Mesendoderm (in vitro differentiated cells): Measurements from ENCODE around the gene OR52E5.

ENCODE experiments used
- DNase-seq: peaks from one replicate; pipeline ENCODE4 v3.0.0; 2013
- H2AK5ac ChIP-seq: 2 replicates; pipeline ENCODE4 v1.6.1; 2013; ENCODE audit warnings: low read length, inconsistent platforms
- H2BK120ac ChIP-seq: 2 replicates; pipeline ENCODE4 v1.6.1; 2013; ENCODE audit warnings: low read depth, mild to moderate bottlenecking, low read length, moderate library complexity, mixed read lengths
- H2BK15ac ChIP-seq: replicated peaks from 2 replicates; pipeline ENCODE4 v1.6.1; 2013; ENCODE audit warnings: low read depth, mild to moderate bottlenecking, moderate library complexity
- H2BK5ac ChIP-seq: 2 replicates; pipeline ENCODE4 v1.6.1; 2013; ENCODE audit warnings: low read length, inconsistent platforms
- H3K18ac ChIP-seq: 2 replicates; pipeline ENCODE4 v1.6.1; 2013; ENCODE audit warnings: mild to moderate bottlenecking, low read length, mixed read lengths
- H3K23ac ChIP-seq: one replicate; pipeline ENCODE4 v1.6.1; 2013; ENCODE audit warnings: low read length
- H3K27ac ChIP-seq: 2 replicates; pipeline ENCODE4 v1.5.1; 2013; ENCODE audit warnings: low read depth, mild to moderate bottlenecking, inconsistent platforms, low read length, moderate library complexity
- H3K27me3 ChIP-seq: 2 replicates; pipeline ENCODE4 v1.6.1; 2013; ENCODE audit warnings: low read length, control low read depth, mild to moderate bottlenecking, inconsistent platforms; ENCODE audit not compliant: insufficient read depth, poor library complexity
- H3K36me3 ChIP-seq: 2 replicates; pipeline ENCODE4 v1.6.1; 2013; ENCODE audit warnings: low read length, inconsistent platforms; ENCODE audit not compliant: control insufficient read depth, insufficient read depth
- H3K4ac ChIP-seq: one replicate; pipeline ENCODE4 v1.6.1; 2013; ENCODE audit warnings: low read depth, mild to moderate bottlenecking, low read length, moderate library complexity
- H3K4me1 ChIP-seq: 2 replicates; pipeline ENCODE4 v1.6.1; 2013; ENCODE audit warnings: low read depth, low read length, inconsistent platforms; ENCODE audit not compliant: control insufficient read depth
- H3K4me2 ChIP-seq: 2 replicates; pipeline ENCODE4 v1.6.1; 2013; ENCODE audit warnings: low read length
- H3K4me3 ChIP-seq: 2 replicates; pipeline ENCODE4 v1.5.1; 2013; ENCODE audit warnings: mild to moderate bottlenecking, low read length
- H3K56ac ChIP-seq: one replicate; pipeline ENCODE4 v1.6.1; 2013; ENCODE audit warnings: low read length
- H3K79me1 ChIP-seq: 2 replicates; pipeline ENCODE4 v1.6.1; 2013; ENCODE audit warnings: low read length, inconsistent platforms
- H3K79me2 ChIP-seq: 2 replicates; pipeline ENCODE4 v1.6.1; 2013; ENCODE audit warnings: mild to moderate bottlenecking, low read length; ENCODE audit not compliant: control insufficient read depth, insufficient read depth
- H3K9ac ChIP-seq: 2 replicates; pipeline ENCODE4 v1.6.1; 2013; ENCODE audit warnings: low read length, inconsistent platforms
- H4K5ac ChIP-seq: one replicate; pipeline ENCODE4 v1.6.1; 2013; ENCODE audit warnings: low read length
- H4K8ac ChIP-seq: one replicate; pipeline ENCODE4 v1.6.1; 2013; ENCODE audit warnings: low read depth, mild to moderate bottlenecking, control low read depth, low read length, moderate library complexity
- WGBS: extraction: QIAGEN DNeasy Blood & Tissue Kit; methylation state at CpG from one replicate; pipeline ENCODE4 v1.1.7; 2013; ENCODE audit warnings: low lambda C conversion rate, missing lambda C conversion rate; ENCODE audit not compliant: insufficient coverage; ENCODE audit errors: extremely low coverage; 5-methylcytosine and 5-hydroxymethylcytosine counted together

OR52E5 gene

DNA sequence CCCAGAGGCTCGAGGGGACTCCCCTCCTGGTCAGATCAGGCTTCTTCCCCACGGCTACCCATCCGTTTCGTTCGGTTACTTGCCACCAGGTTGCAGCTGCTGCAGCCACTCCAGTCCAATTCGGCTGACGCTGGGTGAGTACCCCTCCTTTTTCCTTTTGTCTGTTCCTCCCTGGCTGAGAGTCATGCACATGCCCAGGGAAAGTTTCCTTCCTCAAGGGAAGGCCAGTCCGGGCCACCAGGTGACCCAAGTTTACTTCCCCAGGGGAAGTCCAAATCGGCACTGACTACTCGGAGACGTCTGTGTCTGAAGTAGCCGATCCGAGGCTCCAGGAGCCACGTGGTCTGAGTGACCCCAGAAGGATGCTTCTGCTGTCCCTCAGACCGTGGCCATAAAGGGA lies 35.8 kb downstream of the OR52E5 start:
- H3K4me1 ChIP-seq = no peaks in the 10 kb centered on the region
- H2BK15ac ChIP-seq = no peak overlapping the region
- H3K56ac ChIP-seq = no peak overlapping the region
- H3K27me3 ChIP-seq = no peaks in the 10 kb centered on the region
- DNase-seq = no peak
- H3K36me3 ChIP-seq = no peaks in the 10 kb centered on the region
- H3K4me3 ChIP-seq = no peak overlapping the region
- H3K9ac ChIP-seq = no peak overlapping the region
- H3K79me2 ChIP-seq = no peaks in the 10 kb centered on the region
- no peaks in the 10 kb centered on the region for H3K79me1 ChIP-seq
- no peak overlapping the region for H3K27ac ChIP-seq
- no CpG with 5 or more reads among the region's 15 CpGs for WGBS
- H2AK5ac ChIP-seq = no peak overlapping the region
- H3K4ac ChIP-seq = no peak overlapping the region
- H3K23ac ChIP-seq = no peak overlapping the region
- H3K18ac ChIP-seq = no peak overlapping the region
- no peak overlapping the region for H2BK5ac ChIP-seq
- no peak overlapping the region for H4K8ac ChIP-seq
- no peak overlapping the region for H4K5ac ChIP-seq
- no peak overlapping the region for H2BK120ac ChIP-seq
- H3K4me2 ChIP-seq = no peak overlapping the region

DNA sequence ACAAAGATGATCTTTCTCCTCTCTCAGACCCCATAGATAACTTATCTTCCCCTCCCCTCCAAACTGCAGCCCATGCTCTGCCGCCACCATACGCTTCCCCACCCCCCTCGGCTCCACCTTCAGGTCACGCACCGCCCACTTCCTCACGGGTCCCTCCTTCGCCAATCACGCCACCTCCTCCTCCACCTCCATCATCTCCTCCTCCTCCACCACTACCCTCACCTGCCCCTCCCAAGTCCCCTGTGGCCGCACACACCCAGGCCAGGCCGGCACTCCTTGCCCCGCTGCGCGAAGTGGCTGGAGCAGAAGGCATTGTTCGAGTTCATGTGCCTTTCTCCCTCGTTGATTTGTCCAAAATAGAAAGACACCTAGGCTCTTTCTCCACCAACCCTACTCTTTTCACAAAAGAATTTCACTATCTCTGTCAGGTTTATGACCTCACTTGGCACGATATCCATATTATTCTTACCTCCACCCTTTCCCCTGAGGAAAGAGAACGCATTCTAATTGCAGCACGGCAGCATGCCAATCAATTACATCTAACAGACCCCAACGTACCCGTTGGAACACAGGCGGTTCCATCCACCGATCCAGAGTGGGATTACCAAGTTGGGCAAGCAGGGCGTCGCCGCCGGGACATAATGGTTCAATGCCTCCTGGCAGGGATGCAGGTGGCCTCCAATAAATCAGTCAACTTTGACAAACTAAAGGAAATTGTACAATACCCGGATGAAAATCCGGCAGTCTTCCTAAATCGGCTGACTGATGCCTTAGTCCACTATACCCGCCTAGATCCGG lies 36.8 kb downstream of the OR52E5 start:
- Histone ChIP-seq H4K5ac (no peak overlapping the region), H3K79me2 (no peaks in the 10 kb centered on the region), H2BK15ac (no peak overlapping the region), H3K4me3 (no peak overlapping the region), H2AK5ac (no peak overlapping the region), H3K36me3 (no peaks in the 10 kb centered on the region), H2BK5ac (no peak overlapping the region), H3K9ac (no peak overlapping the region), H3K4me1 (no peaks in the 10 kb centered on the region), H4K8ac (no peak overlapping the region), H3K4ac (no peak overlapping the region), H3K18ac (no peak overlapping the region), H3K27ac (no peak overlapping the region), H3K56ac (no peak overlapping the region), H2BK120ac (no peak overlapping the region), H3K4me2 (no peak overlapping the region), H3K27me3 (no peaks in the 10 kb centered on the region), H3K79me1 (no peaks in the 10 kb centered on the region), H3K23ac (no peak overlapping the region)
- DNase-seq = no peak
- WGBS = no CpG with 5 or more reads among the region's 31 CpGs

DNA sequence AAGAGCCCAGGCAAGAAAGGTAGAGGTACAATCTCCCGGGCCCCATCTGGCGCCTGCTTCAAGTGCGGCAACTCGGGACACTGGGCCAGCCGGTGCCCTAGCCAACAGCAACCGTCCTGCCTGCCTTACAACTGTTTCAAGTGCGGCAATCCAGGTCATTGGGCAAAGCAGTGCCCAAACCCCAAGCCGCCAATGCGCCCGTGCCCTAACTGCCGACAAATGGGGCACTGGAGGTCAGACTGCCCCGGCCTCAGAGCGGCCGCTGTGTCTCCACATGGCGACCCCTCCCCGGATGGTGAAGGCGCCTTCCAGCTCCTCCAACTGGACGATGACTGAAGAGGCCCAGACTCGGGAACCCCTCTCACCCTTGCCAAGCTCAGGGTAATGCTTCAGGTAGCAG lies 37.6 kb downstream of the OR52E5 start:
- no peak overlapping the region for H3K9ac ChIP-seq
- no peak overlapping the region for H2BK5ac ChIP-seq
- H3K4me2 ChIP-seq = no peak overlapping the region
- H2BK120ac ChIP-seq = no peak overlapping the region
- H3K4me3 ChIP-seq = no peak overlapping the region
- H2AK5ac ChIP-seq = no peak overlapping the region
- no peaks in the 10 kb centered on the region for H3K27me3 ChIP-seq
- H4K8ac ChIP-seq = no peak overlapping the region
- H2BK15ac ChIP-seq = no peak overlapping the region
- H3K79me2 ChIP-seq = no peaks in the 10 kb centered on the region
- no peak overlapping the region for H3K4ac ChIP-seq
- no peak overlapping the region for H3K23ac ChIP-seq
- no peaks in the 10 kb centered on the region for H3K4me1 ChIP-seq
- H4K5ac ChIP-seq = no peak overlapping the region
- no peak overlapping the region for H3K27ac ChIP-seq
- H3K36me3 ChIP-seq = no peaks in the 10 kb centered on the region
- no peaks in the 10 kb centered on the region for H3K79me1 ChIP-seq
- no peak for DNase-seq
- no peak overlapping the region for H3K18ac ChIP-seq
- WGBS = no CpG with 5 or more reads among the region's 19 CpGs
- H3K56ac ChIP-seq = no peak overlapping the region

DNA sequence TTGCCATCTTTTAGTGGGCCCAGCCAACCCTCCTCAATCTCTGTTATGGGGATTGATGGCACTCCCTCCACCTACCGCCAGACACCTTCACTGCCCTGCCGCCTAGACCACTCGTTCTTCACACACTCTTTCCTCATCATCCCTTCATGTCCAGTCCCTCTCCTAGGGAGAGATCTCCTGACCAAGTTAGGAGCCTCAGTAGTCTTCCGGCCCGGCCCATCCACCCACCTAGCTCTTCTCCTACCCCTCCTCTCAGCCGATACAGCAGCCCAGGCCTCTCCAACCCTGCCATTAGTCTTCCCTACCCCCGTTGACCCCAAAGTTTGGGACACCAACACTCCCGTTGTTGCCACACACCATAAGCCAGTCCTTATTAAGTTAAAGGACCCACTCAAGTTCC lies 38.1 kb downstream of the OR52E5 start:
- Histone ChIP-seq H3K27me3 (no peaks in the 10 kb centered on the region), H2BK15ac (no peak overlapping the region), H3K27ac (no peak overlapping the region), H3K4me3 (no peak overlapping the region), H3K4ac (no peak overlapping the region), H3K23ac (no peak overlapping the region), H2BK120ac (no peak overlapping the region), H3K79me2 (no peaks in the 10 kb centered on the region), H2BK5ac (no peak overlapping the region), H3K56ac (no peak overlapping the region), H3K79me1 (no peaks in the 10 kb centered on the region), H2AK5ac (no peak overlapping the region), H3K4me1 (no peaks in the 10 kb centered on the region), H4K5ac (no peak overlapping the region), H3K18ac (no peak overlapping the region), H3K36me3 (no peaks in the 10 kb centered on the region), H4K8ac (no peak overlapping the region), H3K4me2 (no peak overlapping the region), H3K9ac (no peak overlapping the region)
- no peak for DNase-seq
- WGBS = no CpG with 5 or more reads among the region's 8 CpGs

DNA sequence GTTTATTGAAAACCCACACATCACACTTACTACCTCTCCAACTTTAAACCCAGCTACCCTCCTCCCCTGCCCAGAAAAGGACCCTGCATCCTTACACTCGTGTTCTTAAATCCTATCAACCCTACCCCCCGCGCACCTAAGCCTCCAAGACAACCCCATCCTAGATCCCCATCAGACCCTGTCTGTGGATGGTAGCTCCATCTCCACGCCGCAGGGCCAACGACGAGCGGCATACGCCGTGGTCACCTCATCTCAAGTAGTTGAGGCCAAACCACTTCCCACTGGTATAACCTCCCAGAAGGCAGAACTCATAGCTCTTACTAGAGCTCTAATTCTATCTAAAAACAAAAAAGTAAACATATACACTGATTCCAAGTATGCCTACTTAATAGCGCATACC lies 39.7 kb downstream of the OR52E5 start:
- no peaks in the 10 kb centered on the region for H3K27me3 ChIP-seq
- no peaks in the 10 kb centered on the region for H3K79me1 ChIP-seq
- no peaks in the 10 kb centered on the region for H3K4me1 ChIP-seq
- no peak for DNase-seq
- no peak overlapping the region for H3K4ac ChIP-seq
- no peak overlapping the region for H2BK120ac ChIP-seq
- no CpG with 5 or more reads among the region's 11 CpGs for WGBS
- no peak overlapping the region for H3K9ac ChIP-seq
- H3K79me2 ChIP-seq = no peaks in the 10 kb centered on the region
- H3K18ac ChIP-seq = no peak overlapping the region
- H4K5ac ChIP-seq = no peak overlapping the region
- H3K4me3 ChIP-seq = no peak overlapping the region
- H2BK5ac ChIP-seq = no peak overlapping the region
- H2BK15ac ChIP-seq = no peak overlapping the region
- H3K27ac ChIP-seq = no peak overlapping the region
- H2AK5ac ChIP-seq = no peak overlapping the region
- no peaks in the 10 kb centered on the region for H3K36me3 ChIP-seq
- no peak overlapping the region for H4K8ac ChIP-seq
- no peak overlapping the region for H3K56ac ChIP-seq
- H3K4me2 ChIP-seq = no peak overlapping the region
- no peak overlapping the region for H3K23ac ChIP-seq

DNA sequence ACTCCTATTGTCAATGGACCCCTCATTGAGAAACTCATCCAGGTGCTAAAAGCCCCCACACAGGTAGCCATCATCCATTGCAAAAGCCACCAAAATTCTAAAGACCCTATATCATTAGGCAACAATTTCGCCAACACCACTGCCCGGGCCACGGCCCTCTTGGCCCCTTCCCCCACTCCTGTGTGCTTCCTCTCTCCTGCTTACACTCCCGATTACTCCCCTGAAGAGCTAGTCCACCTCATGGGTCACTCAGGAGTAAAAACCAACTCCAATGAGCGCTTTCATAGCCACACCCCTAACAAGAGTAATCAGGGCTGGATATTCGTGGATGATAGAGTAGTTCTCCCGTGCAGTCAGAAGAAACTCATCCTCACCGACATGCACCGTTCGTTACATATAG lies 40.1 kb downstream of the OR52E5 start:
- Histone ChIP-seq H3K79me1 (no peaks in the 10 kb centered on the region), H2BK15ac (no peak overlapping the region), H4K5ac (no peak overlapping the region), H3K4me2 (no peak overlapping the region), H2BK5ac (no peak overlapping the region), H3K27ac (no peak overlapping the region), H4K8ac (no peak overlapping the region), H3K79me2 (no peaks in the 10 kb centered on the region), H2BK120ac (no peak overlapping the region), H3K36me3 (no peaks in the 10 kb centered on the region), H3K23ac (no peak overlapping the region), H3K4ac (no peak overlapping the region), H3K18ac (no peak overlapping the region), H2AK5ac (no peak overlapping the region), H3K4me3 (no peak overlapping the region), H3K27me3 (no peaks in the 10 kb centered on the region), H3K4me1 (no peaks in the 10 kb centered on the region), H3K56ac (no peak overlapping the region), H3K9ac (no peak overlapping the region)
- WGBS = no CpG with 5 or more reads among the region's 10 CpGs
- DNase-seq = no peak
